Measurements from ENCODE around the gene EDEM3.

- TF ChIP-seq, protein P1, sequence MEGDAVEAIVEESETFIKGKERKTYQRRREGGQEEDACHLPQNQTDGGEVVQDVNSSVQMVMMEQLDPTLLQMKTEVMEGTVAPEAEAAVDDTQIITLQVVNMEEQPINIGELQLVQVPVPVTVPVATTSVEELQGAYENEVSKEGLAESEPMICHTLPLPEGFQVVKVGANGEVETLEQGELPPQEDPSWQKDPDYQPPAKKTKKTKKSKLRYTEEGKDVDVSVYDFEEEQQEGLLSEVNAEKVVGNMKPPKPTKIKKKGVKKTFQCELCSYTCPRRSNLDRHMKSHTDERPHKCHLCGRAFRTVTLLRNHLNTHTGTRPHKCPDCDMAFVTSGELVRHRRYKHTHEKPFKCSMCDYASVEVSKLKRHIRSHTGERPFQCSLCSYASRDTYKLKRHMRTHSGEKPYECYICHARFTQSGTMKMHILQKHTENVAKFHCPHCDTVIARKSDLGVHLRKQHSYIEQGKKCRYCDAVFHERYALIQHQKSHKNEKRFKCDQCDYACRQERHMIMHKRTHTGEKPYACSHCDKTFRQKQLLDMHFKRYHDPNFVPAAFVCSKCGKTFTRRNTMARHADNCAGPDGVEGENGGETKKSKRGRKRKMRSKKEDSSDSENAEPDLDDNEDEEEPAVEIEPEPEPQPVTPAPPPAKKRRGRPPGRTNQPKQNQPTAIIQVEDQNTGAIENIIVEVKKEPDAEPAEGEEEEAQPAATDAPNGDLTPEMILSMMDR (IDR thresholded peaks at IDR 0.05): no peak
- TF ChIP-seq POLR2A (IDR thresholded peaks at IDR 0.05): no peak
Observed at GRCh38 chr1:184768467-184768866, 13.8 kb upstream of the EDEM3 start.

All from heart left ventricle (tissue), 13 donors.